Astrocyte (in vitro differentiated cells and primary cell): ENCODE measurements around the gene FBXL4.

Experiments used
- CTCF ChIP-seq: IDR thresholded peaks from 2 replicates; pipeline ENCODE4 v1.5.1; 2011; ENCODE audit warnings: low read depth, mild to moderate bottlenecking, inconsistent platforms, low read length, moderate library complexity; ENCODE audit not compliant: insufficient read depth
- EZH2 ChIP-seq: IDR thresholded peaks from 2 replicates; pipeline ENCODE4 v1.6.1; 2012; ENCODE audit warnings: mild to moderate bottlenecking, low read length, inconsistent platforms; ENCODE audit not compliant: insufficient read depth

- TF ChIP-seq EZH2 (no peak), CTCF (no peak)
Measured at GRCh38 chr6:98942263-98942803, 5.4 kb downstream of the FBXL4 start.
